Vagina (tissue), 2 donors: Measurements from ENCODE around the gene TMEM164. TPM values are rescaled to one million over a fixed set of nuclear protein-coding genes. Genes with fewer than 3 reads are reported as not detected.

Experiments used
- DNase-seq, 2 donors: peaks; one replicate each; pipeline ENCODE4 v3.0.0-alpha.2; 2017; ENCODE audit errors: extremely low spot score in 2 of 2
- H3K27ac ChIP-seq: fragments of 200-600 bp; sonication (generic); one replicate; pipeline ENCODE4 v1.5.1; 2019
- H3K27me3 ChIP-seq: fragments of 200-600 bp; sonication (generic); one replicate; pipeline ENCODE4 v1.5.1; 2019
- H3K36me3 ChIP-seq, 2 donors: fragments of 200-600 bp; sonication (generic); one replicate each; pipeline ENCODE4 v1.5.1; 2017 to 2019
- H3K4me1 ChIP-seq: fragments of 200-600 bp; sonication (generic); one replicate; pipeline ENCODE4 v1.5.1; 2019
- H3K4me3 ChIP-seq, 2 donors: fragments of 200-600 bp; sonication (generic); 1 replicate in 1 of 2; 2 replicates in 1 of 2; pipeline ENCODE4 v1.5.1; 2016 to 2019
- H3K9me3 ChIP-seq: fragments of 200-600 bp; sonication (generic); one replicate; pipeline ENCODE4 v1.5.1; 2019
- CTCF ChIP-seq, 3 experiments: fragments of 450-650 bp in 2 of 3; fragments of 200-600 bp in 1 of 3; sonication (generic) in 1 of 3; IDR thresholded peaks; one replicate each; pipeline ENCODE4 v1.5.1; 2017 to 2019; ENCODE audit warnings: antibody characterized with exemption in 3 of 3, mild to moderate bottlenecking in 2 of 3, moderate library complexity in 2 of 3
- POLR2A ChIP-seq, 2 donors: fragments of 450-650 bp; IDR thresholded peaks; one replicate each; pipeline ENCODE4 v1.6.1; 2017; ENCODE audit warnings: antibody characterized with exemption in 2 of 2, mild to moderate bottlenecking in 2 of 2, moderate library complexity in 2 of 2
- POLR2AphosphoS5 ChIP-seq, 2 donors: sonication (generic); formaldehyde crosslinking; IDR thresholded peaks; one replicate each; pipeline ENCODE4 v1.9.0; 2017; ENCODE audit warnings: antibody characterized with exemption in 2 of 2, mild to moderate bottlenecking in 2 of 2, low read depth in 1 of 2; ENCODE audit not compliant: insufficient read depth in 1 of 2
- intact Hi-C: fragments of 100-400 bp; cut with DNase I; formaldehyde crosslinking; loops from one replicate; pipeline ENCODE4 v1.15.1; 2023
- total RNA-seq: library from RNA; depleted of rRNA; stranded (reverse); fragments of >200 nt; gene quantifications from one replicate; pipeline ENCODE4 v1.2.3, GENCODE V29; 2016

The TMEM164 gene
- total RNA-seq, 1 donor from 2014 or later: 10.8 TPM

GRCh38 chrX:110133735-110134370 is 130.9 kb downstream of the TMEM164 start:
- Histone ChIP-seq H3K4me1 (no peaks in the 10 kb centered on the region), H3K27me3 (no peaks in the 10 kb centered on the region), H3K9me3 (no peaks in the 10 kb centered on the region), H3K27ac (no peak overlapping the region), H3K4me3 (no peak overlapping the region), H3K36me3 (no peaks in the 10 kb centered on the region)
- intact Hi-C loops: no loop called here
- TF ChIP-seq POLR2AphosphoS5 (IDR thresholded peaks at IDR 0.05; ENCODE audit: insufficient read depth in 1 of 2, low read depth in 1 of 2) (no peak), POLR2A (IDR thresholded peaks at IDR 0.05) (no peak), CTCF (IDR thresholded peaks at IDR 0.05) (no peak)
- no peak for DNase-seq

- no peak overlapping the region for H3K27ac ChIP-seq
- no peak for DNase-seq
- no peaks in the 10 kb centered on the region for H3K36me3 ChIP-seq
- H3K9me3 ChIP-seq: no peaks in the 10 kb centered on the region
- no peak for TF ChIP-seq CTCF (IDR thresholded peaks at IDR 0.05)
- TF ChIP-seq POLR2A (IDR thresholded peaks at IDR 0.05): no peak
- no peaks in the 10 kb centered on the region for H3K4me1 ChIP-seq
- no peak overlapping the region for H3K4me3 ChIP-seq
- H3K27me3 ChIP-seq: no peaks in the 10 kb centered on the region
- intact Hi-C loops: no loop called here
Measured at GRCh38 chrX:110135618-110136017, 132.7 kb downstream of the TMEM164 start.

GRCh38 chrX:110136136-110136535 is 133.2 kb downstream of the TMEM164 start:
- TF ChIP-seq POLR2A (IDR thresholded peaks at IDR 0.05): no peak
- no peaks in the 10 kb centered on the region for H3K36me3 ChIP-seq
- H3K9me3 ChIP-seq: no peaks in the 10 kb centered on the region
- DNase-seq: no peak
- H3K27me3 ChIP-seq: no peaks in the 10 kb centered on the region
- no peak overlapping the region for H3K4me3 ChIP-seq
- intact Hi-C loops: no loop called here
- H3K27ac ChIP-seq: no peak overlapping the region
- H3K4me1 ChIP-seq: no peaks in the 10 kb centered on the region

GRCh38 chrX:110138557-110138956 is 135.6 kb downstream of the TMEM164 start:
- Histone ChIP-seq H3K27me3 (no peaks in the 10 kb centered on the region), H3K4me1 (no peaks in the 10 kb centered on the region), H3K27ac (no peak overlapping the region), H3K9me3 (no peaks in the 10 kb centered on the region), H3K4me3 (no peak overlapping the region), H3K36me3 (no peaks in the 10 kb centered on the region)
- DNase-seq: no peak
- intact Hi-C loops: no loop called here
- no peak for TF ChIP-seq POLR2AphosphoS5 (IDR thresholded peaks at IDR 0.05; ENCODE audit: insufficient read depth in 1 of 2, low read depth in 1 of 2)
- TF ChIP-seq CTCF (IDR thresholded peaks at IDR 0.05): no peak
- TF ChIP-seq POLR2A (IDR thresholded peaks at IDR 0.05): no peak

GRCh38 chrX:110139172-110139571 is 136.3 kb downstream of the TMEM164 start:
- no peaks in the 10 kb centered on the region for H3K4me1 ChIP-seq
- no peak overlapping the region for H3K4me3 ChIP-seq
- intact Hi-C loops: no loop called here
- DNase-seq: peak in 1 of 2 donors; percentile 16
- no peaks in the 10 kb centered on the region for H3K9me3 ChIP-seq
- no peak overlapping the region for H3K27ac ChIP-seq
- TF ChIP-seq POLR2A (IDR thresholded peaks at IDR 0.05): no peak
- no peak for TF ChIP-seq CTCF (IDR thresholded peaks at IDR 0.05)
- TF ChIP-seq POLR2AphosphoS5 (IDR thresholded peaks at IDR 0.05; ENCODE audit: insufficient read depth in 1 of 2, low read depth in 1 of 2): no peak
- no peaks in the 10 kb centered on the region for H3K36me3 ChIP-seq
- no peaks in the 10 kb centered on the region for H3K27me3 ChIP-seq
